Vagina (tissue), 2 donors: ENCODE results near the gene RASA3.

Source experiments
- CTCF ChIP-seq, 3 experiments: fragments of 450-650 bp in 2 of 3; fragments of 200-600 bp in 1 of 3; sonication (generic) in 1 of 3; IDR thresholded peaks; one replicate each; pipeline ENCODE4 v1.5.1; 2017 to 2019; ENCODE audit warnings: antibody characterized with exemption in 3 of 3, mild to moderate bottlenecking in 2 of 3, moderate library complexity in 2 of 3
- POLR2A ChIP-seq, 2 donors: fragments of 450-650 bp; IDR thresholded peaks; one replicate each; pipeline ENCODE4 v1.6.1; 2017; ENCODE audit warnings: antibody characterized with exemption in 2 of 2, mild to moderate bottlenecking in 2 of 2, moderate library complexity in 2 of 2

- no peak for TF ChIP-seq CTCF (IDR thresholded peaks at IDR 0.05)
- no peak for TF ChIP-seq POLR2A (IDR thresholded peaks at IDR 0.05)
Observed at GRCh38 chr13:114140906-114141250, 8.5 kb upstream of the RASA3 start.
